NCI-H748 (cell line): ENCODE measurements around the gene PRRC2B.
"Not testable (repeated sequence)": the region's sequence is repeated elsewhere in the genome, so short reads cannot be mapped to it uniquely, and the experiment has no call there.

ENCODE experiments used
- DNase-seq: peaks from one replicate; lab custom pipeline; 2025; ENCODE audit not compliant: unreplicated experiment; lab: John Stamatoyannopoulos, UW

PRRC2B gene

GRCh38 chr9:131386281-131386680, 7.6 kb upstream of the PRRC2B start:
- no peak for DNase-seq

GRCh38 chr9:131387394-131387793, 6.5 kb upstream of the PRRC2B start:
- DNase-seq: no peak

GRCh38 chr9:131391020-131391419, 2.9 kb upstream of the PRRC2B start:
- DNase-seq: no peak

GRCh38 chr9:131391504-131391903, 2.4 kb upstream of the PRRC2B start:
- no peak for DNase-seq

- peak; percentile 57 for DNase-seq
Measured at GRCh38 chr9:131394464-131395156, 724 bp downstream of the PRRC2B start.

- peak; percentile 31 for DNase-seq
Measured at GRCh38 chr9:131395157-131396098, 1.5 kb downstream of the PRRC2B start.

GRCh38 chr9:131396099-131396479, 2.2 kb downstream of the PRRC2B start:
- DNase-seq: not testable (repeated sequence)

- DNase-seq: no peak
Measured at GRCh38 chr9:131396626-131397025, 2.7 kb downstream of the PRRC2B start.

GRCh38 chr9:131397100-131397790, 3.4 kb downstream of the PRRC2B start:
- DNase-seq: no peak

GRCh38 chr9:131398204-131398603, 4.3 kb downstream of the PRRC2B start:
- DNase-seq: no peak

GRCh38 chr9:131399972-131400371, 6.1 kb downstream of the PRRC2B start:
- DNase-seq: no peak

GRCh38 chr9:131400627-131401026, 6.7 kb downstream of the PRRC2B start:
- DNase-seq: no peak

GRCh38 chr9:131402073-131402472, 8.2 kb downstream of the PRRC2B start:
- no peak for DNase-seq

- DNase-seq: no peak
Measured at GRCh38 chr9:131402738-131403492, 9.0 kb downstream of the PRRC2B start.

- DNase-seq: no peak
Measured at GRCh38 chr9:131403493-131403773, 9.5 kb downstream of the PRRC2B start.

- no peak for DNase-seq
Measured at GRCh38 chr9:131404581-131404980, 10.7 kb downstream of the PRRC2B start.

- DNase-seq: no peak
Measured at GRCh38 chr9:131404987-131405386, 11.1 kb downstream of the PRRC2B start.

GRCh38 chr9:131405428-131405827, 11.5 kb downstream of the PRRC2B start:
- no peak for DNase-seq

GRCh38 chr9:131405858-131406537, 12.1 kb downstream of the PRRC2B start:
- DNase-seq: no peak

- DNase-seq: no peak
Measured at GRCh38 chr9:131406563-131407436, 12.9 kb downstream of the PRRC2B start.
